ENCODE measurements around the gene KCNH1. TPM values are rescaled to one million over a fixed set of nuclear protein-coding genes. Genes with fewer than 3 reads are reported as not detected.

KCNH1 gene
- total and polyA plus RNA-seq, 2 experiments from 2014 or later = 0.28 TPM; not detected in 1

GRCh38 chr1:210728437-210729149 is 405.4 kb downstream of the KCNH1 start:
- H3K4me3 ChIP-seq = no peak overlapping the region
- Mint-ChIP-seq H3K27me3 (ENCODE audit: insufficient read depth, low read depth, poor library complexity) (no peaks in the 10 kb centered on the region), H3K9me3 (no peaks in the 10 kb centered on the region), H3K4me3 (no peak overlapping the region), H3K36me3 (ENCODE audit: low read depth) (no peaks in the 10 kb centered on the region), H3K27ac (no peak overlapping the region), H3K4me1 (peaks cover 12% of the 10 kb centered on the region; the same call in 2 of the 3 replicates)
- no peak for DNase-seq (ENCODE audit: low spot score)
- no peak overlapping the region for H3K4me2 ChIP-seq
- no peak overlapping the region for H2AFZ ChIP-seq
- H4K20me1 ChIP-seq (replicated peaks; ENCODE audit: insufficient read depth) = peaks cover 3% of the 10 kb centered on the region; the same call in 1 of the 2 replicates
- no peaks in the 10 kb centered on the region for H3K9me2 ChIP-seq (ENCODE audit: insufficient read depth)
- H3K36me3 ChIP-seq (ENCODE audit: insufficient read depth) = no peaks in the 10 kb centered on the region
- H3K27ac ChIP-seq (ENCODE audit: low read depth) = no peak overlapping the region
- TF ChIP-seq REST (IDR thresholded peaks at IDR 0.05; ENCODE audit: unreplicated experiment) (no peak), JUNB (IDR thresholded peaks at IDR 0.05; ENCODE audit: unreplicated experiment) (no peak), ZNF462 (CRISPR knock-in tag; IDR thresholded peaks at IDR 0.05) (no peak), STAT1 (IDR thresholded peaks at IDR 0.05; ENCODE audit: unreplicated experiment) (no peak), ZNF114 (CRISPR knock-in tag; IDR thresholded peaks at IDR 0.05) (no peak), CREB1 (CRISPR knock-in tag; IDR thresholded peaks at IDR 0.05; ENCODE audit: low read depth) (no peak)
- peaks cover 12% of the 10 kb centered on the region for H3K4me1 ChIP-seq (ENCODE audit: insufficient read depth)
- no peaks in the 10 kb centered on the region for H3K79me2 ChIP-seq (replicated peaks; ENCODE audit: insufficient read depth)
- no peaks in the 10 kb centered on the region for H3K27me3 ChIP-seq (ENCODE audit: insufficient read depth)
- no peak for ATAC-seq
- H3F3A ChIP-seq (replicated peaks; ENCODE audit: low read depth) = no peaks in the 10 kb centered on the region

Measured in GM23338 (cell line).